Measurements from ENCODE around the gene AP4M1.

The AP4M1 gene

GRCh38 chr7:100106633-100107032 lies 5.2 kb downstream of the AP4M1 start:
- Histone ChIP-seq H3K4me3 (ENCODE audit: low read depth, low read length, poor library complexity, severe bottlenecking) (no peak overlapping the region), H3K9me2 (ENCODE audit: low read depth, low read length) (no peaks in the 10 kb centered on the region), H3K36me3 (ENCODE audit: insufficient read depth, low read length) (peaks cover 63% of the 10 kb centered on the region), H3K4me1 (ENCODE audit: insufficient read depth, low read length, severe bottlenecking) (peaks cover 18% of the 10 kb centered on the region), H3K4me2 (ENCODE audit: low read length) (no peak overlapping the region), H3K79me2 (ENCODE audit: insufficient read depth, low read length) (no peaks in the 10 kb centered on the region), H4K20me1 (ENCODE audit: insufficient read depth, low read length) (no peaks in the 10 kb centered on the region), H2AFZ (ENCODE audit: low read length) (no peak overlapping the region), H3K27ac (ENCODE audit: low read depth, low read length, poor library complexity, severe bottlenecking) (no peak overlapping the region), H3K27me3 (ENCODE audit: insufficient read depth, low read length) (no peaks in the 10 kb centered on the region), H3K9me3 (ENCODE audit: low read length) (no peaks in the 10 kb centered on the region), H3K9ac (ENCODE audit: low read length) (no peak overlapping the region), H3F3A (ENCODE audit: insufficient read depth, low read length) (no peaks in the 10 kb centered on the region)
- TF ChIP-seq EZH2 (IDR thresholded peaks at IDR 0.05; ENCODE audit: borderline replicate concordance, low read length) (no peak), CTCF (IDR thresholded peaks at IDR 0.05; ENCODE audit: low read length) (no peak)

- Histone ChIP-seq H3F3A (ENCODE audit: insufficient read depth, low read length) (no peaks in the 10 kb centered on the region), H3K9me2 (ENCODE audit: low read depth, low read length) (no peaks in the 10 kb centered on the region), H3K9ac (ENCODE audit: low read length) (no peak overlapping the region), H3K27me3 (ENCODE audit: insufficient read depth, low read length) (no peaks in the 10 kb centered on the region), H4K20me1 (ENCODE audit: insufficient read depth, low read length) (no peaks in the 10 kb centered on the region), H3K36me3 (ENCODE audit: insufficient read depth, low read length) (peaks cover 69% of the 10 kb centered on the region), H3K79me2 (ENCODE audit: insufficient read depth, low read length) (no peaks in the 10 kb centered on the region), H3K4me1 (ENCODE audit: insufficient read depth, low read length, severe bottlenecking) (peaks cover 16% of the 10 kb centered on the region), H3K27ac (ENCODE audit: low read depth, low read length, poor library complexity, severe bottlenecking) (no peak overlapping the region), H3K9me3 (ENCODE audit: low read length) (no peaks in the 10 kb centered on the region), H2AFZ (ENCODE audit: low read length) (no peak overlapping the region), H3K4me2 (ENCODE audit: low read length) (no peak overlapping the region), H3K4me3 (ENCODE audit: low read depth, low read length, poor library complexity, severe bottlenecking) (no peak overlapping the region)
- no peak for TF ChIP-seq EZH2 (IDR thresholded peaks at IDR 0.05; ENCODE audit: borderline replicate concordance, low read length)
- TF ChIP-seq CTCF (IDR thresholded peaks at IDR 0.05; ENCODE audit: low read length) = no peak
Observed at GRCh38 chr7:100107125-100107737, 5.8 kb downstream of the AP4M1 start.

- H3K4me2 ChIP-seq (ENCODE audit: low read length) = no peak overlapping the region
- H2AFZ ChIP-seq (ENCODE audit: low read length) = no peak overlapping the region
- no peaks in the 10 kb centered on the region for H4K20me1 ChIP-seq (ENCODE audit: insufficient read depth, low read length)
- peaks cover 9% of the 10 kb centered on the region for H3K4me1 ChIP-seq (ENCODE audit: insufficient read depth, low read length, severe bottlenecking)
- H3K27me3 ChIP-seq (ENCODE audit: insufficient read depth, low read length) = no peaks in the 10 kb centered on the region
- H3K27ac ChIP-seq (ENCODE audit: low read depth, low read length, poor library complexity, severe bottlenecking) = peak overlapping the region; percentile 1
- no peaks in the 10 kb centered on the region for H3K9me3 ChIP-seq (ENCODE audit: low read length)
- H3K36me3 ChIP-seq (ENCODE audit: insufficient read depth, low read length) = peaks cover 75% of the 10 kb centered on the region
- no peaks in the 10 kb centered on the region for H3F3A ChIP-seq (ENCODE audit: insufficient read depth, low read length)
- H3K9me2 ChIP-seq (ENCODE audit: low read depth, low read length) = no peaks in the 10 kb centered on the region
- H3K4me3 ChIP-seq (ENCODE audit: low read depth, low read length, poor library complexity, severe bottlenecking) = no peak overlapping the region
- H3K9ac ChIP-seq (ENCODE audit: low read length) = no peak overlapping the region
- H3K79me2 ChIP-seq (ENCODE audit: insufficient read depth, low read length) = no peaks in the 10 kb centered on the region
- TF ChIP-seq EZH2 (IDR thresholded peaks at IDR 0.05; ENCODE audit: borderline replicate concordance, low read length) (no peak), CTCF (IDR thresholded peaks at IDR 0.05; ENCODE audit: low read length) (no peak)
Observed at GRCh38 chr7:100107890-100108289, 6.4 kb downstream of the AP4M1 start.
